Measurements from ENCODE around the gene PAXX.

GRCh38 chr9:137006116-137007003, 14.1 kb downstream of the PAXX start:
- TF ChIP-seq POLR2A (IDR thresholded peaks at IDR 0.05) (no peak), CTCF (IDR thresholded peaks at IDR 0.05) (no peak), POLR2AphosphoS5 (IDR thresholded peaks at IDR 0.05) (no peak)
